ENCODE measurements around the gene CEP55. TPM values are rescaled to one million over a fixed set of nuclear protein-coding genes. Genes with fewer than 3 reads are reported as not detected.

Gene CEP55
- total and polyA plus RNA-seq, 2 donors, result 6.4 to 28.7 TPM

- 64% methylated on average over 3 of the region's 3 CpGs for WGBS
- no peaks in the 10 kb centered on the region for H3K9me3 ChIP-seq (ENCODE audit: control insufficient read depth in 2 of 2, insufficient read depth in 1 of 2, low read length in 1 of 2)
- no peak overlapping the region for H3K4me3 ChIP-seq (ENCODE audit: low read length in 2 of 2)
- no peak overlapping the region for H3K27ac ChIP-seq (ENCODE audit: low read depth in 1 of 2, low read length in 1 of 2)
- DNase-seq (ENCODE audit: low read depth in 6 of 9, low spot score in 9 of 9), result no peak
- H3K4me1 ChIP-seq (ENCODE audit: control insufficient read depth in 2 of 2, insufficient read depth in 2 of 2, low read length in 2 of 2), result no peaks in the 10 kb centered on the region
- peaks cover 29 to 52% of the 10 kb centered on the region in 2 donors for H3K27me3 ChIP-seq (ENCODE audit: control insufficient read depth in 2 of 2, insufficient read depth in 1 of 2, low read length in 1 of 2)
- no peaks in the 10 kb centered on the region for H3K36me3 ChIP-seq (ENCODE audit: control insufficient read depth in 2 of 2, insufficient read depth in 2 of 2, low read length in 1 of 2)
Observed at GRCh38 chr10:93565446-93565845, 69.0 kb downstream of the CEP55 start.

GRCh38 chr10:93566435-93567276 lies 70.2 kb downstream of the CEP55 start, which contains the start of gene FFAR4:
FFAR4 (plus strand) TSS chr10:93566665; CDS start chr10:93566721, 56 bp downstream.
- 5% methylated on average over 85 of the region's 85 CpGs for WGBS
- Histone ChIP-seq H3K4me3 (ENCODE audit: low read length in 2 of 2) (no peak within 1 kb of the TSS), H3K4me1 (ENCODE audit: control insufficient read depth in 2 of 2, insufficient read depth in 2 of 2, low read length in 2 of 2) (no peaks in the 10 kb centered on the region), H3K9me3 (ENCODE audit: control insufficient read depth in 2 of 2, insufficient read depth in 1 of 2, low read length in 1 of 2) (no peaks in the 10 kb centered on the region), H3K27ac (ENCODE audit: low read depth in 1 of 2, low read length in 1 of 2) (no peak within 1 kb of the TSS), H3K27me3 (ENCODE audit: control insufficient read depth in 2 of 2, insufficient read depth in 1 of 2, low read length in 1 of 2) (peaks cover 29 to 57% of the 10 kb centered on the region in 2 donors), H3K36me3 (ENCODE audit: control insufficient read depth in 2 of 2, insufficient read depth in 2 of 2, low read length in 1 of 2) (no peaks in the 10 kb centered on the region)
- no peak for DNase-seq (ENCODE audit: low read depth in 6 of 9, low spot score in 9 of 9)

GRCh38 chr10:93567277-93568104 lies 71.1 kb downstream of the CEP55 start:
- H3K9me3 ChIP-seq (ENCODE audit: control insufficient read depth in 2 of 2, insufficient read depth in 1 of 2, low read length in 1 of 2), result no peaks in the 10 kb centered on the region
- no peak overlapping the region for H3K27ac ChIP-seq (ENCODE audit: low read depth in 1 of 2, low read length in 1 of 2)
- 23% methylated on average over 33 of the region's 33 CpGs for WGBS
- H3K27me3 ChIP-seq (ENCODE audit: control insufficient read depth in 2 of 2, insufficient read depth in 1 of 2, low read length in 1 of 2), result peaks cover 29 to 61% of the 10 kb centered on the region in 2 donors
- H3K36me3 ChIP-seq (ENCODE audit: control insufficient read depth in 2 of 2, insufficient read depth in 2 of 2, low read length in 1 of 2), result no peaks in the 10 kb centered on the region
- H3K4me1 ChIP-seq (ENCODE audit: control insufficient read depth in 2 of 2, insufficient read depth in 2 of 2, low read length in 2 of 2), result no peaks in the 10 kb centered on the region
- H3K4me3 ChIP-seq (ENCODE audit: low read length in 2 of 2), result no peak overlapping the region
- DNase-seq (ENCODE audit: low read depth in 6 of 9, low spot score in 9 of 9), result no peak

GRCh38 chr10:93568105-93568390 lies 71.6 kb downstream of the CEP55 start:
- DNase-seq (ENCODE audit: low read depth in 6 of 9, low spot score in 9 of 9), result no peak
- H3K27ac ChIP-seq (ENCODE audit: low read depth in 1 of 2, low read length in 1 of 2), result no peak overlapping the region
- 18% methylated on average over 21 of the region's 21 CpGs for WGBS
- no peaks in the 10 kb centered on the region for H3K36me3 ChIP-seq (ENCODE audit: control insufficient read depth in 2 of 2, insufficient read depth in 2 of 2, low read length in 1 of 2)
- peaks cover 3% of the 10 kb centered on the region in 2 donors for H3K4me1 ChIP-seq (ENCODE audit: control insufficient read depth in 2 of 2, insufficient read depth in 2 of 2, low read length in 2 of 2)
- H3K27me3 ChIP-seq (ENCODE audit: control insufficient read depth in 2 of 2, insufficient read depth in 1 of 2, low read length in 1 of 2), result peaks cover 29 to 64% of the 10 kb centered on the region in 2 donors
- H3K9me3 ChIP-seq (ENCODE audit: control insufficient read depth in 2 of 2, insufficient read depth in 1 of 2, low read length in 1 of 2), result no peaks in the 10 kb centered on the region
- no peak overlapping the region for H3K4me3 ChIP-seq (ENCODE audit: low read length in 2 of 2)

GRCh38 chr10:93570383-93570782 lies 74.0 kb downstream of the CEP55 start:
- H3K4me3 ChIP-seq (ENCODE audit: low read length in 2 of 2), result no peak overlapping the region
- H3K27ac ChIP-seq (ENCODE audit: low read depth in 1 of 2, low read length in 1 of 2), result no peak overlapping the region
- peaks cover 27 to 60% of the 10 kb centered on the region in 2 donors for H3K27me3 ChIP-seq (ENCODE audit: control insufficient read depth in 2 of 2, insufficient read depth in 1 of 2, low read length in 1 of 2)
- 93% methylated on average over 3 of the region's 3 CpGs for WGBS
- no peaks in the 10 kb centered on the region for H3K36me3 ChIP-seq (ENCODE audit: control insufficient read depth in 2 of 2, insufficient read depth in 2 of 2, low read length in 1 of 2)
- DNase-seq (ENCODE audit: low read depth in 6 of 9, low spot score in 9 of 9), result no peak
- H3K4me1 ChIP-seq (ENCODE audit: control insufficient read depth in 2 of 2, insufficient read depth in 2 of 2, low read length in 2 of 2), result peaks cover 3 to 6% of the 10 kb centered on the region in 2 donors
- H3K9me3 ChIP-seq (ENCODE audit: control insufficient read depth in 2 of 2, insufficient read depth in 1 of 2, low read length in 1 of 2), result no peaks in the 10 kb centered on the region

GRCh38 chr10:93572606-93573005 lies 76.2 kb downstream of the CEP55 start:
- Histone ChIP-seq H3K4me3 (ENCODE audit: low read length in 2 of 2) (no peak overlapping the region), H3K4me1 (ENCODE audit: control insufficient read depth in 2 of 2, insufficient read depth in 2 of 2, low read length in 2 of 2) (peaks cover 3 to 6% of the 10 kb centered on the region in 2 donors), H3K27ac (ENCODE audit: low read depth in 1 of 2, low read length in 1 of 2) (no peak overlapping the region), H3K9me3 (ENCODE audit: control insufficient read depth in 2 of 2, insufficient read depth in 1 of 2, low read length in 1 of 2) (no peaks in the 10 kb centered on the region), H3K36me3 (ENCODE audit: control insufficient read depth in 2 of 2, insufficient read depth in 2 of 2, low read length in 1 of 2) (no peaks in the 10 kb centered on the region), H3K27me3 (ENCODE audit: control insufficient read depth in 2 of 2, insufficient read depth in 1 of 2, low read length in 1 of 2) (peaks cover 6 to 38% of the 10 kb centered on the region in 2 donors)
- DNase-seq (ENCODE audit: low read depth in 6 of 9, low spot score in 9 of 9), result no peak
- WGBS, result 97% methylated on average over 2 of the region's 2 CpGs

GRCh38 chr10:93573051-93573909 lies 76.9 kb downstream of the CEP55 start:
- Histone ChIP-seq H3K27ac (ENCODE audit: low read depth in 1 of 2, low read length in 1 of 2) (no peak overlapping the region), H3K9me3 (ENCODE audit: control insufficient read depth in 2 of 2, insufficient read depth in 1 of 2, low read length in 1 of 2) (no peaks in the 10 kb centered on the region), H3K4me1 (ENCODE audit: control insufficient read depth in 2 of 2, insufficient read depth in 2 of 2, low read length in 2 of 2) (peaks cover 3 to 6% of the 10 kb centered on the region in 2 donors), H3K36me3 (ENCODE audit: control insufficient read depth in 2 of 2, insufficient read depth in 2 of 2, low read length in 1 of 2) (no peaks in the 10 kb centered on the region), H3K27me3 (ENCODE audit: control insufficient read depth in 2 of 2, insufficient read depth in 1 of 2, low read length in 1 of 2) (peaks cover under 1 to 31% of the 10 kb centered on the region in 2 donors), H3K4me3 (ENCODE audit: low read length in 2 of 2) (no peak overlapping the region)
- DNase-seq (ENCODE audit: low read depth in 6 of 9, low spot score in 9 of 9), result no peak
- WGBS, result 7% methylated on average over 10 of the region's 10 CpGs

GRCh38 chr10:93573924-93574323 lies 77.5 kb downstream of the CEP55 start:
- Histone ChIP-seq H3K9me3 (ENCODE audit: control insufficient read depth in 2 of 2, insufficient read depth in 1 of 2, low read length in 1 of 2) (no peaks in the 10 kb centered on the region), H3K36me3 (ENCODE audit: control insufficient read depth in 2 of 2, insufficient read depth in 2 of 2, low read length in 1 of 2) (no peaks in the 10 kb centered on the region), H3K4me3 (ENCODE audit: low read length in 2 of 2) (no peak overlapping the region), H3K27me3 (ENCODE audit: control insufficient read depth in 2 of 2, insufficient read depth in 1 of 2, low read length in 1 of 2) (peaks cover 0 to 25% of the 10 kb centered on the region in 2 donors), H3K27ac (ENCODE audit: low read depth in 1 of 2, low read length in 1 of 2) (no peak overlapping the region), H3K4me1 (ENCODE audit: control insufficient read depth in 2 of 2, insufficient read depth in 2 of 2, low read length in 2 of 2) (peaks cover 3 to 6% of the 10 kb centered on the region in 2 donors)
- DNase-seq (ENCODE audit: low read depth in 6 of 9, low spot score in 9 of 9), result no peak
- 71% methylated on average over 3 of the region's 3 CpGs for WGBS

Measured in thymus (tissue), 11 donors.